MCF 10A (cell line): ENCODE results near the gene RHBDL1. TPM values are rescaled to one million over a fixed set of nuclear protein-coding genes. Genes with fewer than 3 reads are reported as not detected.

Experiments used
- BruUV-seq: library from RNA; stranded (reverse); fragments of 400-500 nt; replicated peaks from 2 replicates; lab custom pipeline; 2021; lab: Mats Ljungman, UMichigan
- CTCF ChIA-PET: fragments of 300-600 bp; sonication (Branson Sonifier 250); formaldehyde crosslinking; extraction: SDS; loops from one replicate; lab custom pipeline; 2021; ENCODE audit warnings: antibody characterized with exemption, inconsistent platforms; lab: Yijun Ruan, JAX
- POLR2A ChIA-PET: fragments of 300-600, 350-650 bp; sonication (Branson Sonifier 250); formaldehyde crosslinking; extraction: SDS; loops from one replicate; lab custom pipeline; 2020; ENCODE audit warnings: antibody characterized with exemption, inconsistent platforms; lab: Yijun Ruan, JAX
- DNase-seq: peaks from one replicate; pipeline ENCODE4 v3.0.0-alpha.2; 2018; ENCODE audit not compliant: unreplicated experiment
- H3K27ac Mint-ChIP-seq: one replicate; pipeline ENCODE4 v1.8.0; 2022; ENCODE audit warnings: mild to moderate bottlenecking, low read depth, mixed read lengths; ENCODE audit not compliant: unreplicated experiment
- H3K27me3 Mint-ChIP-seq: one replicate; pipeline ENCODE4 v1.8.0; 2022; ENCODE audit warnings: mixed read lengths; ENCODE audit not compliant: insufficient read depth, unreplicated experiment
- H3K36me3 Mint-ChIP-seq: one replicate; pipeline ENCODE4 v1.8.0; 2022; ENCODE audit warnings: mild to moderate bottlenecking, moderate library complexity, mixed read lengths; ENCODE audit not compliant: insufficient read depth, unreplicated experiment
- H3K4me1 Mint-ChIP-seq: one replicate; pipeline ENCODE4 v1.8.0; 2022; ENCODE audit warnings: mixed read lengths; ENCODE audit not compliant: insufficient read depth, unreplicated experiment
- H3K4me3 Mint-ChIP-seq: one replicate; pipeline ENCODE4 v1.8.0; 2022; ENCODE audit warnings: mild to moderate bottlenecking, moderate library complexity, mixed read lengths; ENCODE audit not compliant: unreplicated experiment
- H3K9me3 Mint-ChIP-seq: one replicate; pipeline ENCODE4 v1.8.0; 2022; ENCODE audit warnings: mixed read lengths; ENCODE audit not compliant: unreplicated experiment
- CTCF ChIP-seq: fragments of 200-600 bp; IDR thresholded peaks from one replicate; pipeline ENCODE4 v1.8.0; 2022; ENCODE audit warnings: antibody characterized with exemption, mild to moderate bottlenecking; ENCODE audit not compliant: unreplicated experiment
- intact Hi-C: fragments of 100-400 bp; cut with micrococcal nuclease; formaldehyde crosslinking; loops from 2 replicates; pipeline ENCODE4 v1.14.1; 2022
- total RNA-seq: library from RNA; stranded (reverse); gene quantifications from 2 replicates; pipeline ENCODE4 v1.2.3, GENCODE V29; 2022

RHBDL1 gene
- total RNA-seq, 1 experiment from 2014 or later: 3.0 TPM

GRCh38 chr16:681746-682427 is 6.4 kb downstream of the RHBDL1 start:
- BruUV-seq: TSS peak; percentile 76
- intact Hi-C loops: no loop called here
- H3K27ac Mint-ChIP-seq: peak overlapping the region; percentile 57
- peaks cover 6% of the 10 kb centered on the region for H3K4me1 Mint-ChIP-seq
- no peaks in the 10 kb centered on the region for H3K27me3 Mint-ChIP-seq
- DNase-seq: peak; percentile 42
- H3K36me3 Mint-ChIP-seq: peaks cover 59% of the 10 kb centered on the region
- H3K9me3 Mint-ChIP-seq: no peaks in the 10 kb centered on the region
- ChIA-PET CTCF (interaction anchor here (1.0 to 1.8 kb wide), 3 partner anchors 14 to 31 kb away, joined by 4 to 9 read pairs (median 5); partner anchors contain the start of gene RHOT2), POLR2A (interaction anchor here (0.6 to 3.9 kb wide), 18 partner anchors 8 to 155 kb away, joined by 3 to 32 read pairs (median 7); partner anchors contain the start of genes ANTKMT, CAPN15, CCDC78 and FBXL16)
- TF ChIP-seq CTCF: no peak
- peak overlapping the region; percentile 76 for H3K4me3 Mint-ChIP-seq

GRCh38 chr16:682493-683395 is 7.3 kb downstream of the RHBDL1 start:
- no peaks in the 10 kb centered on the region for H3K27me3 Mint-ChIP-seq
- H3K27ac Mint-ChIP-seq: no peak overlapping the region
- peaks cover 6% of the 10 kb centered on the region for H3K4me1 Mint-ChIP-seq
- no TSS peak for BruUV-seq
- no peak for DNase-seq
- ChIA-PET POLR2A (interaction anchor here (0.7 to 2.9 kb wide), 11 partner anchors 7 to 155 kb away, joined by 3 to 32 read pairs (median 6); partner anchors contain the start of genes ANTKMT, CAPN15 and WDR24), CTCF (interaction anchor here (0.6 to 1.8 kb wide), 3 partner anchors 15 to 30 kb away, joined by 3 to 9 read pairs (median 5); partner anchors contain the start of gene RHOT2)
- intact Hi-C loops: no loop called here
- H3K4me3 Mint-ChIP-seq: peak overlapping the region; percentile 76
- peaks cover 59% of the 10 kb centered on the region for H3K36me3 Mint-ChIP-seq
- TF ChIP-seq CTCF: no peak
- no peaks in the 10 kb centered on the region for H3K9me3 Mint-ChIP-seq

- POLR2A ChIA-PET: interaction anchor here (0.7 to 2.9 kb wide), 22 partner anchors 8 to 105 kb away, joined by 3 to 16 read pairs (median 4); partner anchors contain the start of genes ANTKMT, CHTF18, METTL26 and RHBDL1
- DNase-seq: peak; percentile 36
- Mint-ChIP-seq H3K9me3 (no peaks in the 10 kb centered on the region), H3K27me3 (no peaks in the 10 kb centered on the region), H3K4me3 (peak overlapping the region; percentile 76), H3K4me1 (peaks cover 6% of the 10 kb centered on the region), H3K27ac (peak overlapping the region; percentile 61), H3K36me3 (peaks cover 61% of the 10 kb centered on the region)
- CTCF ChIA-PET: interaction anchor here (0.6 kb wide), 1 partner anchor 31 kb away, joined by 3 read pairs; no protein-coding TSS in a partner anchor
- no peak for TF ChIP-seq CTCF
- no TSS peak for BruUV-seq
- intact Hi-C loops: no loop called here
Observed at GRCh38 chr16:683396-684070, 8.1 kb downstream of the RHBDL1 start.
